HepG2 (cell line): ENCODE results near the gene ARG1. TPM values are rescaled to one million over a fixed set of nuclear protein-coding genes. Genes with fewer than 3 reads are reported as not detected.
A peak's percentile ranks its signal among the peaks of the same experiment; 100 is the strongest.

Experiments used
- IRF1 ChIP-seq: sonication (generic); formaldehyde crosslinking; IDR thresholded peaks from 2 replicates; pipeline ENCODE4 v1.4.0; 2020; ENCODE audit warnings: low read depth, mild to moderate bottlenecking, missing genetic modification reagents
- KMT2B ChIP-seq: IDR thresholded peaks from 2 replicates; pipeline ENCODE4 v1.6.1; 2016; ENCODE audit warnings: missing genetic modification reagents, missing compliant biosample characterization
- PHF8 ChIP-seq: sonication (generic); formaldehyde crosslinking; IDR thresholded peaks from 2 replicates; pipeline ENCODE4 v1.5.0; 2020; ENCODE audit warnings: missing genetic modification reagents
- TEAD2 ChIP-seq: sonication (generic); formaldehyde crosslinking; IDR thresholded peaks from 2 replicates; pipeline ENCODE4 v1.9.0; 2021; ENCODE audit warnings: missing genetic modification reagents
- THAP9 ChIP-seq: sonication (generic); formaldehyde crosslinking; IDR thresholded peaks from 2 replicates; pipeline ENCODE4; 2020; ENCODE audit warnings: missing genetic modification reagents, mild to moderate bottlenecking, borderline replicate concordance
- XBP1 ChIP-seq: sonication (generic); formaldehyde crosslinking; IDR thresholded peaks from 2 replicates; pipeline ENCODE4 v1.5.0; 2020; ENCODE audit warnings: missing genetic modification reagents
- ZC3H13 ChIP-seq: sonication (generic); formaldehyde crosslinking; IDR thresholded peaks from 2 replicates; pipeline ENCODE4 v1.8.1; 2023; ENCODE audit warnings: mild to moderate bottlenecking, missing genetic modification reagents, moderate library complexity
- ZFP36L2 ChIP-seq: sonication (generic); formaldehyde crosslinking; IDR thresholded peaks from 2 replicates; pipeline ENCODE4 v1.4.0; 2020; ENCODE audit warnings: missing genetic modification reagents
- ZKSCAN1 ChIP-seq: fragments of 150-350 bp; IDR thresholded peaks from 2 replicates; pipeline ENCODE4 v1.6.1; 2014; ENCODE audit warnings: low read length
- ZNF556 ChIP-seq: sonication (generic); formaldehyde crosslinking; IDR thresholded peaks from 2 replicates; pipeline ENCODE4 v1.4.0; 2020; ENCODE audit warnings: mild to moderate bottlenecking, missing genetic modification reagents, borderline replicate concordance
- ZSCAN31 ChIP-seq: sonication (generic); formaldehyde crosslinking; IDR thresholded peaks from 2 replicates; pipeline ENCODE4 v1.5.0; 2020; ENCODE audit warnings: low read depth, mild to moderate bottlenecking, missing genetic modification reagents
- polyA plus RNA-seq, 8 experiments: library from polyadenylated mRNA; depleted of rRNA in 3 of 8; stranded (reverse) in 7 of 8; unstranded in 1 of 8; fragments of >200 nt; fragmentation: Illumina TruSeq in 4 of 8; extraction: Trizol in 4 of 8; gene quantifications; 2 replicates each; pipeline versions ENCODE4 v1.2.1 to v1.2.3, GENCODE V29; 2011 to 2016; ENCODE audit warnings: low read depth in 4 of 8, missing spikeins in 1 of 8, mixed read lengths in 1 of 8; ENCODE audit not compliant: insufficient read depth in 1 of 8
- total RNA-seq, 5 experiments: library from RNA; depleted of rRNA; stranded (reverse); fragments of >200 nt; fragmentation: Illumina TruSeq; extraction: Trizol; gene quantifications; 2 replicates each; pipeline ENCODE4 v1.2.3, GENCODE V29; 2016; ENCODE audit warnings: low read depth in 1 of 5
- TF ChIP-seq, protein P1 (sequence below), 2 experiments: fragments of 450-650 bp in 1 of 2; sonication (generic) in 1 of 2; formaldehyde crosslinking in 1 of 2; IDR thresholded peaks; 2 replicates each; pipeline versions ENCODE4 v1.6.1 to v1.8.0; 2016 to 2022; ENCODE audit warnings: antibody characterized with exemption in 1 of 2, mild to moderate bottlenecking in 1 of 2, missing genetic modification reagents in 1 of 2
- TF ChIP-seq, protein P2 (sequence below): sonication (generic); formaldehyde crosslinking; IDR thresholded peaks from 2 replicates; pipeline ENCODE4 v1.9.0; 2021; ENCODE audit warnings: missing genetic modification reagents, borderline replicate concordance

Gene ARG1
- total and polyA plus RNA-seq, 2 of the 13 experiments (the other 11 are each of a cell fraction or from before 2014, with no cell fraction given), result 2.2 to 11.2 TPM

DNA sequence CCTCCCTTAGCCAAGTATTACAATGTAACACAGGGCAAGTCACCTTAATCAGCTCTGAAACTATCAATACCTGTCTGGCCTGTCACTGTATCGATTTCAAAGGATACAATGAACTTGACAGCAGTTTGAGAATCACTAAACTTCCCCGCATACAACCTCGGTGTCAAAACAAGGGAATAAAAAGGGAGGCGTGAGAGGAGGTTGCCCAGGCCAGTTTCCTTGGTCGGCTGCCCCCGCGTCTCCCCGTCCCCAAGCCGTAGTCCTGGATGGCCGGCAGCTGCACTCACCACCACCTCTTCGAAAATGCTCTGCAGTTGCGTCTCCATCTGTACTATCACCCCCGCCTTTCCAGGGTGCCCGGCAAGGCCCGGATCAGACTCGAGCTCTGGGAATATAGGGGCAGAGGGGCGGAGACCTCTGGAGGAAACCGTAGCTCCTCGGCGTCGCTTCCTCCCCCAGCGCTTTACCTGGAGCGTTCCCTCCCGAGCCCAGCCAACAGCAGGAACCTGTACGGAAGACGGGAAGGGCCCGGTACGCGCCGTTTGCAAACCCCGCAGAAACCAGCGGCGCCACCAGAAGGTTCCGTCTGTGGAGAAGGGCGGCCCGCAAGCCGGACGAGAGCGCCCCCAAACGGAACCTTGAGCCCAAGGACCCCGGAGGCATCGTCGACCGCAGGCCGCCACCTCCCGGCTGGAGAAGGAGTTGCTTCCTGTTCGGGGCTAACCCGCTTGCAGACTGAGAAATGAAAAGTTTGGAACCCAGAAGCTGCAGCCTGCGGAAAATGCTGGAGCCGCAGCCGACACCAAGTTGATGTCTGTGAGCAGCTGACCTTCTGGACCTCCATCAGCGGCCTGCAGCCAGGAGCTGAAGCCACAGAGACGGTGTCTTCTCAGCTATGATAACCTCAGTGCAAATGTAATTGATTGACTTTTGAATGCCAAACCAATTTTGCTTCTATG, 55.0 kb downstream of the ARG1 start, which contains the start of gene MED23 (continued):
- TF ChIP-seq, protein P1, sequence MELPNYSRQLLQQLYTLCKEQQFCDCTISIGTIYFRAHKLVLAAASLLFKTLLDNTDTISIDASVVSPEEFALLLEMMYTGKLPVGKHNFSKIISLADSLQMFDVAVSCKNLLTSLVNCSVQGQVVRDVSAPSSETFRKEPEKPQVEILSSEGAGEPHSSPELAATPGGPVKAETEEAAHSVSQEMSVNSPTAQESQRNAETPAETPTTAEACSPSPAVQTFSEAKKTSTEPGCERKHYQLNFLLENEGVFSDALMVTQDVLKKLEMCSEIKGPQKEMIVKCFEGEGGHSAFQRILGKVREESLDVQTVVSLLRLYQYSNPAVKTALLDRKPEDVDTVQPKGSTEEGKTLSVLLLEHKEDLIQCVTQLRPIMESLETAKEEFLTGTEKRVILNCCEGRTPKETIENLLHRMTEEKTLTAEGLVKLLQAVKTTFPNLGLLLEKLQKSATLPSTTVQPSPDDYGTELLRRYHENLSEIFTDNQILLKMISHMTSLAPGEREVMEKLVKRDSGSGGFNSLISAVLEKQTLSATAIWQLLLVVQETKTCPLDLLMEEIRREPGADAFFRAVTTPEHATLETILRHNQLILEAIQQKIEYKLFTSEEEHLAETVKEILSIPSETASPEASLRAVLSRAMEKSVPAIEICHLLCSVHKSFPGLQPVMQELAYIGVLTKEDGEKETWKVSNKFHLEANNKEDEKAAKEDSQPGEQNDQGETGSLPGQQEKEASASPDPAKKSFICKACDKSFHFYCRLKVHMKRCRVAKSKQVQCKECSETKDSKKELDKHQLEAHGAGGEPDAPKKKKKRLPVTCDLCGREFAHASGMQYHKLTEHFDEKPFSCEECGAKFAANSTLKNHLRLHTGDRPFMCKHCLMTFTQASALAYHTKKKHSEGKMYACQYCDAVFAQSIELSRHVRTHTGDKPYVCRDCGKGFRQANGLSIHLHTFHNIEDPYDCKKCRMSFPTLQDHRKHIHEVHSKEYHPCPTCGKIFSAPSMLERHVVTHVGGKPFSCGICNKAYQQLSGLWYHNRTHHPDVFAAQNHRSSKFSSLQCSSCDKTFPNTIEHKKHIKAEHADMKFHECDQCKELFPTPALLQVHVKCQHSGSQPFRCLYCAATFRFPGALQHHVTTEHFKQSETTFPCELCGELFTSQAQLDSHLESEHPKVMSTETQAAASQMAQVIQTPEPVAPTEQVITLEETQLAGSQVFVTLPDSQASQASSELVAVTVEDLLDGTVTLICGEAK (IDR thresholded peaks at IDR 0.05), result peak; percentile 99
- TF ChIP-seq, protein P1 (CRISPR knock-in tag; IDR thresholded peaks at IDR 0.05), result peak; percentile 94
- TF ChIP-seq ZKSCAN1 (peak; percentile 80), THAP9 (CRISPR knock-in tag) (peak; percentile 99), PHF8 (CRISPR knock-in tag) (peak; percentile 94), ZC3H13 (CRISPR knock-in tag) (peak; percentile 92), TEAD2 (CRISPR knock-in tag) (peak; percentile 51; the same call in 1 of the 2 replicates), IRF1 (peak; percentile 91), XBP1 (CRISPR knock-in tag) (peak; percentile 84; the same call in 1 of the 2 replicates), ZSCAN31 (CRISPR knock-in tag) (peak; percentile 99), ZNF556 (CRISPR knock-in tag) (peak; percentile 100), ZFP36L2 (CRISPR knock-in tag) (peak; percentile 65; the same call in 1 of the 2 replicates), KMT2B (peak; percentile 100)
- TF ChIP-seq, protein P2, sequence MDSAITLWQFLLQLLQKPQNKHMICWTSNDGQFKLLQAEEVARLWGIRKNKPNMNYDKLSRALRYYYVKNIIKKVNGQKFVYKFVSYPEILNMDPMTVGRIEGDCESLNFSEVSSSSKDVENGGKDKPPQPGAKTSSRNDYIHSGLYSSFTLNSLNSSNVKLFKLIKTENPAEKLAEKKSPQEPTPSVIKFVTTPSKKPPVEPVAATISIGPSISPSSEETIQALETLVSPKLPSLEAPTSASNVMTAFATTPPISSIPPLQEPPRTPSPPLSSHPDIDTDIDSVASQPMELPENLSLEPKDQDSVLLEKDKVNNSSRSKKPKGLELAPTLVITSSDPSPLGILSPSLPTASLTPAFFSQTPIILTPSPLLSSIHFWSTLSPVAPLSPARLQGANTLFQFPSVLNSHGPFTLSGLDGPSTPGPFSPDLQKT, result no peak
